Astrocyte (in vitro differentiated cells and primary cell): ENCODE measurements around the gene TIMP3.

Experiments
- EZH2 ChIP-seq: IDR thresholded peaks from 2 replicates; pipeline ENCODE4 v1.6.1; 2012; ENCODE audit warnings: mild to moderate bottlenecking, low read length, inconsistent platforms; ENCODE audit not compliant: insufficient read depth
- TF ChIP-seq, protein P1 (sequence below): IDR thresholded peaks from 2 replicates; pipeline ENCODE4 v1.5.1; 2011; ENCODE audit warnings: low read depth, mild to moderate bottlenecking, inconsistent platforms, low read length, moderate library complexity; ENCODE audit not compliant: insufficient read depth

DNA sequence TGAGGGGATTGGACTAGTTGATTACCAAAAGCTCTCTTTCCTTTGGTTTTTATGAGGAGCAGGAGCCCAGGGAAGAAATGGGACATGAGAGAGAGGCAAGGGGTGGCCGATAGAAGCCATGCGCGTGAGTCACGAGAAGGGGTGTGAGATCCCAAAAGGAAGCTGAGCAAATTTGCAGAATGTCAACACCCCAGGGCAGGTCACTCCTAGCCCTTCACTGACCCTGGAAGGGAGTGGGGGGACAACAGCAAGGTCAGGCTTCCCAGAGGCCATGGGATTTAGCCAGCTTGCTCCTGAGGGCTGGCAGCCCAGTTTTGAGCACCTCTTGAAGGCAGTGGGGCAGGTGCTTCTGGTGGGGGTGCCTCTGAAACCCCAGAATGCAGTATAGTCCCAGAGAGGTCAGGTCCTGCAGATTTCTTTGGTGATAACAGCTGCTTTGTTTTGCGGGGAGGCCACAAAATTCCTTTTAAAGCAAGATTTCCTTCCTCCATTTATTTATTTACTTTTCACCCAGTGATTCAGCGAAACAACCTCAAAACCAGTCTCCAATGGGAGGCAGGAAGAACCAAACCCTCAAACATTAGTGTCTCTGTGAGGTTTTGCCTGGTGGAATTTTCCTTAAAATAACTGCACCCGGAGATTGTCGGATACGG is 40.1 kb upstream of the TIMP3 start:
- TF ChIP-seq, protein P1, sequence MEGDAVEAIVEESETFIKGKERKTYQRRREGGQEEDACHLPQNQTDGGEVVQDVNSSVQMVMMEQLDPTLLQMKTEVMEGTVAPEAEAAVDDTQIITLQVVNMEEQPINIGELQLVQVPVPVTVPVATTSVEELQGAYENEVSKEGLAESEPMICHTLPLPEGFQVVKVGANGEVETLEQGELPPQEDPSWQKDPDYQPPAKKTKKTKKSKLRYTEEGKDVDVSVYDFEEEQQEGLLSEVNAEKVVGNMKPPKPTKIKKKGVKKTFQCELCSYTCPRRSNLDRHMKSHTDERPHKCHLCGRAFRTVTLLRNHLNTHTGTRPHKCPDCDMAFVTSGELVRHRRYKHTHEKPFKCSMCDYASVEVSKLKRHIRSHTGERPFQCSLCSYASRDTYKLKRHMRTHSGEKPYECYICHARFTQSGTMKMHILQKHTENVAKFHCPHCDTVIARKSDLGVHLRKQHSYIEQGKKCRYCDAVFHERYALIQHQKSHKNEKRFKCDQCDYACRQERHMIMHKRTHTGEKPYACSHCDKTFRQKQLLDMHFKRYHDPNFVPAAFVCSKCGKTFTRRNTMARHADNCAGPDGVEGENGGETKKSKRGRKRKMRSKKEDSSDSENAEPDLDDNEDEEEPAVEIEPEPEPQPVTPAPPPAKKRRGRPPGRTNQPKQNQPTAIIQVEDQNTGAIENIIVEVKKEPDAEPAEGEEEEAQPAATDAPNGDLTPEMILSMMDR = no peak
- no peak for TF ChIP-seq EZH2
